Esophagus (tissue), 2 donors: ENCODE results near the gene GRK5. TPM values are rescaled to one million over a fixed set of nuclear protein-coding genes. Genes with fewer than 3 reads are reported as not detected.

Source experiments
- H3K27ac ChIP-seq, 2 donors: one replicate each; pipeline ENCODE4 v1.5.1; 2013; ENCODE audit warnings: low read depth in 2 of 2, mild to moderate bottlenecking in 2 of 2, inconsistent platforms in 1 of 2, low read length in 1 of 2, moderate library complexity in 1 of 2
- H3K27me3 ChIP-seq, 2 donors: one replicate each; pipeline ENCODE4 v1.6.1; 2013; ENCODE audit warnings: low read length in 2 of 2, control low read depth in 1 of 2, mild to moderate bottlenecking in 1 of 2; ENCODE audit not compliant: insufficient read depth in 2 of 2, control insufficient read depth in 1 of 2
- H3K36me3 ChIP-seq, 2 donors: one replicate each; pipeline ENCODE4 v1.6.1; 2013; ENCODE audit warnings: low read length in 1 of 2; ENCODE audit not compliant: control insufficient read depth in 2 of 2, insufficient read depth in 2 of 2
- H3K4me1 ChIP-seq, 2 donors: one replicate each; pipeline ENCODE4 v1.6.1; 2013; ENCODE audit warnings: low read length in 1 of 2; ENCODE audit not compliant: control insufficient read depth in 2 of 2, insufficient read depth in 2 of 2
- H3K4me3 ChIP-seq, 2 donors: one replicate each; pipeline ENCODE4 v1.5.1; 2013; ENCODE audit warnings: low read length in 2 of 2, mild to moderate bottlenecking in 2 of 2, low read depth in 1 of 2, moderate library complexity in 1 of 2
- H3K9me3 ChIP-seq, 2 donors: one replicate each; pipeline ENCODE4 v1.6.1; 2013; ENCODE audit warnings: mild to moderate bottlenecking in 2 of 2, low read depth in 1 of 2, low read length in 1 of 2, moderate library complexity in 1 of 2; ENCODE audit not compliant: control insufficient read depth in 2 of 2, insufficient read depth in 1 of 2
- WGBS, 2 donors: extraction: QIAGEN DNeasy Blood & Tissue Kit; methylation state at CpG; one replicate each; pipeline ENCODE4 v1.1.7; 2013; 5-methylcytosine and 5-hydroxymethylcytosine counted together
- polyA plus RNA-seq, 2 donors: library from polyadenylated mRNA; stranded (reverse); fragments of 200-250 nt; gene quantifications; one replicate each; pipeline ENCODE4 v1.2.3, GENCODE V29; 2013
- donor health status: healthy with polysubstance abuse.
- donor health status: Bipolar disorder and iron deficiency.

Gene GRK5
- polyA plus RNA-seq, 2 donors = 3.1 to 5.2 TPM

DNA sequence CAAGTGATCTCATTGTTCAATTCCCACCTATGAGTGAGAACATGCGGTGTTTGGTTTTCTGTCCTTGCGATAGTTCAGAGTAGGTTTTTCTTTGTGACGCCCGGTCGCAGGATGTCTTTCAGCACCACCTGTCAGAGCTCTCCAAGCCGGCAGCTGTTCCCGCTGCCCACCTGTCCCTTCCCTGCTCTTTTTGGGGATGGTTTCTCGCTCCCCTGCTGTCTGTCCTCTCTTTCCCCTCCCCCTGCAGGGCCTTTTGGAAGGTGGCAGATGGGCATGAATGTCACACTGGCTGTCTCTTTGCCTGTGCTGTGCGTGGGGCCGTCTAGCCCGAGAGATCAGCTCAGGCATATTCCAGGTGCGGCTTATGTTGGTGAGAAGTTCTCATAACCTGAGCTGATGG lies 137.0 kb downstream of the GRK5 start:
- no peaks in the 10 kb centered on the region for H3K27me3 ChIP-seq
- H3K4me1 ChIP-seq = peaks cover 0 to 9% of the 10 kb centered on the region in 2 donors
- H3K9me3 ChIP-seq = no peaks in the 10 kb centered on the region
- 94 to 96% methylated on average over 12 of the region's 12 CpGs for WGBS, 2 donors
- no peak overlapping the region for H3K27ac ChIP-seq
- peaks cover 0 to 1% of the 10 kb centered on the region in 2 donors for H3K36me3 ChIP-seq
- no peak overlapping the region for H3K4me3 ChIP-seq

DNA sequence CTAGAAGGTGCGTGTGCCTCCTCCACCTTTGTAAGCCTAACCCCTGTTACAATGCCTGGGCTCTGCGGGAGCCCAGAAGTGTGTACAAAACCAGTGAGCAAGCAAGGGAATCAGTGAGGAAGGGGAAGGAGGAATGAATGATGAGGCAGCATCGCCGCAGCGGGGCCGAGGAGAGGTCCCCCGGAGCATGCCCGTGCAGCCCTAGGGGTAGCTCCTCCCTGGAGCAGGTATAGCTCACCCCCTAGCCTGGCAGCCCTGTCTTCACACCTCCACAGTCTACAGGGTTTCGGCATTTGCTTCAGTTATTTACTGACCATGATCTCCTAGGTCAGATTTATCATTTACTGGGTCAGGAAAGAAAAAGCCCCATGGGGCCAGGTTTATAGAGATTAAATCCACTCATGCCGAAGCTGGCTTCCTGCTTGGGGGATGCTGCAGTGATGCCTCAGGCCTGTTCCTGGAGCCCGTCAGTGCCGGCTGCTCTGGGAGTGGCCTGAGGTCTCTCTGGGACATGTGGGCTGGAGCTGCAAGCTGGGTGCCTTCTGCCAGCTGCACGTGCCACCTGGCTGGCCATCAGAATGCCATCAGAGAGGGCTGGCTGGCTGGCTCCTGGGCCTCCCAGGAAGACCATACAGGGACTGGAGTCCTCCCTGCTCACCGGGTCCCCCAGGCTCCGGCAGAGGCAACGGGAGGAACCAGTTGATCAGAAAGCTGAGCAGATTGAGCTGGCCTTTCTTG lies 138.9 kb downstream of the GRK5 start:
- Histone ChIP-seq H3K36me3 (peaks cover 0 to 7% of the 10 kb centered on the region in 2 donors), H3K4me3 (no peak overlapping the region), H3K27me3 (no peaks in the 10 kb centered on the region), H3K27ac (no peak overlapping the region), H3K4me1 (peaks cover 0 to 9% of the 10 kb centered on the region in 2 donors), H3K9me3 (no peaks in the 10 kb centered on the region)
- WGBS, 2 donors = 77 to 80% methylated on average over 16 of the region's 16 CpGs

DNA sequence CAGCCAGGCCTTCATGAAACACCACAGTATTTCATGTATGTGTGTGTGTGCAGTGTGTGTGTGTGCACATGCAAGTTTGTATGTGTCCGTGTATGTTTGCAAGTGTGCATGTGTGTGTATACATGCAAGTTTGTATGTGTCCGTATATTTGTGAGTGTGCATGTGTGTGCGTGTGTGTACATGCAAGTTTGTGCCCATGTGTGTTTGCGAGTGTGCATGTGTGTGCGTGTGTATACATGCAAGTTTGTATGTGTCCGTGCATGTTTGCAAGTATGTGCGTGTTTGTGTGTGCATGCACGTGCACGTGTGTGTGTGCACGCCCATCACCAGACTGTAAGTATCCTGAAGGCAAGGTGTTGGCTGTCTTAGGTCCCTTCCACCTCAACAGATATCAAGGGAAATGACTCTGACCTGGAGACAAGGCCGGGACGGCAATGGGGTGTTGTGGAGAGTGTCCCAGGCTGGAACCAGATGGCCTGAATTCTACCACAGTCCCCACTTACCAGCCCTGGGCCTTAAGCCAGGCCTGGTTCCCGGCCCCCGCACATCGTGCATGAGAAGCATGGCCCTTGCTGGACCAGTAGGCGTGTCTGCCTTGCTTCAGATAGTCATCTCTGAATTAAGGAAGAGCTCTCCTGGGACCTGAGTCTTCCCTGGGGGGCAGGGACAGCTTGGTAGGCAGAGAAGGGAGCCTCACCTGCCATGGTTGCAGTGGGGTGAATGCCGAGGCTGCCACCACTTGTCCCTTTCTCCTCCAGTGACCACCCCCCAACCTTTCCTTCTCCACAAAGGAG lies 140.0 kb downstream of the GRK5 start:
- 95% methylated on average over 17 of the region's 17 CpGs for WGBS, 2 donors
- peaks cover 0 to 7% of the 10 kb centered on the region in 2 donors for H3K36me3 ChIP-seq
- H3K27ac ChIP-seq = no peak overlapping the region
- H3K4me1 ChIP-seq = peaks cover 0 to 9% of the 10 kb centered on the region in 2 donors
- no peaks in the 10 kb centered on the region for H3K27me3 ChIP-seq
- H3K4me3 ChIP-seq = no peak overlapping the region
- no peaks in the 10 kb centered on the region for H3K9me3 ChIP-seq

DNA sequence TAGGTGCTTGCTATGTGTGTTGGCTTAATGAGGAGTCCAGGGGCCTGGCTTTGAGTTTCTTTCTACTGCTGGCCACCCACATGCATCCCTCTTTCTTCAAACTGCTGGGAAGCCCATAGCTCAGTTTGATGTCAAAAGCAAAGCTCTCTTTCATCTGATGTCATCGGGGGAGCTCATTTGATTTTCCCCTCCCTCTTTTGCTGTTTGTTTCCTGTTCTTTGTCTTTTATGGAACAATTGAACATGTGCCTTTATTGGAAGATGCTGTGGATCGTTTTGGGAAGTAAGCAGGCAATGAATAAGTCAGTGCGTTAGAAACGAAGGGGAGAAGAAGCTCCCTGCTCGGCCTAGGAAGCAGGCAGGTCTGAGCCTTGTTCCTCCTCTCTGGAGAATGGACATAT lies 140.7 kb downstream of the GRK5 start:
- H3K4me3 ChIP-seq = no peak overlapping the region
- no peaks in the 10 kb centered on the region for H3K9me3 ChIP-seq
- H3K36me3 ChIP-seq = peaks cover 0 to 7% of the 10 kb centered on the region in 2 donors
- no peak overlapping the region for H3K27ac ChIP-seq
- H3K27me3 ChIP-seq = no peaks in the 10 kb centered on the region
- WGBS, 2 donors = 79 to 80% methylated on average over 5 of the region's 5 CpGs
- peaks cover 0 to 9% of the 10 kb centered on the region in 2 donors for H3K4me1 ChIP-seq

DNA sequence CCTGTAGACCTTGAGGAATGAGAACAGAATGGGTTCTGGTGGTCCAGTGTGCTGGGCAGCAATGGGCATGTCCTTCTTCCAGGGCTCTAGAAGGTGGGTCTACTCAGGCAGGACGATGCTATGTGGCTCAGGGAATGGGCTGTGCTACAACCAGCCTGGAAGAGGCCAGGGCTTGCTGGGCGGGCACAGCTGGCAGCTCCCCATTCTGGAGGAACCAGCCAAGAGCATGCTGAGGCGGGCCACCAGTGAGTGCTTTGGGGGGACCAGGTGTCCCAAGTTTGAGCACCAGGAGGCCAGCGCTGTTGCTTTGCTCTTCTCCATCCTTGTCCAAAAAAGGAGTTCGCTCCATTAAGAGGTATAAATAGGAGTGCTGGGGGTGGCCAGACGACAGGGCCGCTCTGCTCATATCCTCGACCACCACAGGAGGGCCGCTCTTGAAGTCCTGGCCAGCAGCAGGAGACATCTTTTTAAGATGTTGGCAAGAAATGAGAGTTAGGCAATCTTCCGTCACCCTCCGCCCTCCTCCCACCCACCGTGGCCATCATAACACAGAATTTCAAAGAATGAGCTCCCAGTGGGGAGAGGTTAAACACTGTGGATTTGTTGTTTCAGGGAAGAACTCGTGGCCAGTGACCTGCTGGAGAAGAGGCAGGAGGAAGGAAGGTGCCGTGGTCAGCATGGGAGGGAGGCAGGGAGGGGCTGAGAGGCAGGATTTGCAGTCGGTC lies 141.3 kb downstream of the GRK5 start:
- H3K27ac ChIP-seq = peak overlapping the region in 1 of 2 donors; percentile 19
- peaks cover 0 to 7% of the 10 kb centered on the region in 2 donors for H3K36me3 ChIP-seq
- 63 to 72% methylated on average over 15 of the region's 15 CpGs for WGBS, 2 donors
- peaks cover 0 to 4% of the 10 kb centered on the region in 2 donors for H3K4me1 ChIP-seq
- no peak overlapping the region for H3K4me3 ChIP-seq
- H3K27me3 ChIP-seq = no peaks in the 10 kb centered on the region
- no peaks in the 10 kb centered on the region for H3K9me3 ChIP-seq

DNA sequence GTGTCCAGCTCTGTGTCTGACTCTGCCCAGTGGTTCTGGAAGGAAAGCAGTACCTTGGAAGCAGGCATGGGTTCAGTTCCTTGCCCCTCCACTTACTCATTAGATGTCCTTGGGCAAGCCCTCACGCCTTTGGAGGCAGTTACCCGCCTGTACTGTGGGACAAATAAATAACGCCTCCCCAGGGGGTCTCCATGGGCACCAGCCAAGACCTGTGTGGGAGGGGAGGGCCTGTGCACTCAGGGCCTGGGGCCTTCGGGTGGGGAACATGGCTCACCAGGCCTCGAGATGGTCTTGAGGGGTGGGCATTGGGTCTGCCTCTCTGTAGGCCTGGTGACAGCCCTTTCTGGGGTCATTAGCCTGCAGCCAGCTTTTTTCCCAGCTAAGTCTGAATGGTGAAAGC lies 142.0 kb downstream of the GRK5 start:
- peak overlapping the region; percentile 19 to 63 for H3K27ac ChIP-seq
- H3K9me3 ChIP-seq = no peaks in the 10 kb centered on the region
- H3K27me3 ChIP-seq = no peaks in the 10 kb centered on the region
- peaks cover 0 to 4% of the 10 kb centered on the region in 2 donors for H3K4me1 ChIP-seq
- peaks cover 0 to 7% of the 10 kb centered on the region in 2 donors for H3K36me3 ChIP-seq
- WGBS, 2 donors = 84 to 87% methylated on average over 5 of the region's 5 CpGs
- H3K4me3 ChIP-seq = no peak overlapping the region

DNA sequence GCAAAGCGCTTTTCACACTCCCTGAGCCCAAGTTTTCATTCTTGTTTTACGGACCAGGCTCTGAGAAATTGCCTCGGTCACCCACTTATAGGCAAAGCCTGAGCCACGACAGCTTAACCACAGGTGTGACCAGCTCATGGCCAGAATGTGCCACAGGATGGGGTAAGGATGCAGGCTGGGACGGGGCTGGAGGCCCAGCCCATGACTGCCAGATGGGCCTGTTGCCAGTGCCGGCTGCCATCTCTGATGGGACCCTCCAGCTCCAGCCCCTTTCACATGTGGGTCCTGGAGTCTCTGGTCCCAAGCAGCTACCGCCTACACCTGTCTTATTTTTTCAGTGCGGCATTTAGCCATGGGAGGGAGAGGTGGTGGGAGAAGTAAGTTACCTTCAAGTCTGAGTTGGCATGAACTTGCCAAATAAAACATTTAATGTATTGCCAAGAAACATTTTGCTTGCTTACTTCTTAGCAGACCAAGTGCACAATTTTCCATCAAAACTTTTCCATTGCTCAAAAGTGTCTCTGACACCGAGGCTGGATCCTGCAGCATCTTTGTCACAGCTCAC lies 142.6 kb downstream of the GRK5 start:
- H3K4me3 ChIP-seq = no peak overlapping the region
- no peak overlapping the region for H3K27ac ChIP-seq
- peaks cover 0 to 4% of the 10 kb centered on the region in 2 donors for H3K4me1 ChIP-seq
- WGBS, 2 donors = 76 to 89% methylated on average over 9 of the region's 9 CpGs
- peaks cover 0 to 7% of the 10 kb centered on the region in 2 donors for H3K36me3 ChIP-seq
- H3K9me3 ChIP-seq = no peaks in the 10 kb centered on the region
- H3K27me3 ChIP-seq = no peaks in the 10 kb centered on the region

DNA sequence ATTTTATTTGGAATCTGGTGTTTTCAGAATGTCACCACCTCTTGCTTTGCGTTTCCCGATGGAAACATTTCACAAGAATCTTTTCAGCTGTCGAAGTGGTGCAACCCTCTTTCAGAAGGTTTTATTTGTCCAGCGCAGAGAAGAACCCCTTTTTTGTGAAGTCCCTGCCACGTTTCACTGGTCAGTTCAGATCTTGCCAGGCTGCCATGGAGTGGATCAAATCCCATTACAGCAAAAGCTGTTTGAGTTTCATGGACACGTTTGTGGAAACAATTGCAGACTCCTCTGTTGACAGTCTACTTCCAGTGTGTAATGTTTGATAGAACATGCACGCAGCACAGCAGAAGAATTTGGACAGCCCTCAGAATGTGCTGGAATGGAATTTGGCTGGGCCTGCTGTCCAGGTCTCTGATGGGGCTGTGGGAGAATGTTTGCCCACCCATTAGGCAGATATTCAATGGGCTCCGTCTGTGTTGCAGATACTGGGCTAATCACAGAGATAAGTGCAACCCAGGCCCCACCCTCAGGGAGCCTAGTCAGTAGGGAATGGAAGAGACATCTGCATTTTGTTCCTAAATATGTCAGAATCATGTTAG lies 143.2 kb downstream of the GRK5 start:
- no peak overlapping the region for H3K27ac ChIP-seq

DNA sequence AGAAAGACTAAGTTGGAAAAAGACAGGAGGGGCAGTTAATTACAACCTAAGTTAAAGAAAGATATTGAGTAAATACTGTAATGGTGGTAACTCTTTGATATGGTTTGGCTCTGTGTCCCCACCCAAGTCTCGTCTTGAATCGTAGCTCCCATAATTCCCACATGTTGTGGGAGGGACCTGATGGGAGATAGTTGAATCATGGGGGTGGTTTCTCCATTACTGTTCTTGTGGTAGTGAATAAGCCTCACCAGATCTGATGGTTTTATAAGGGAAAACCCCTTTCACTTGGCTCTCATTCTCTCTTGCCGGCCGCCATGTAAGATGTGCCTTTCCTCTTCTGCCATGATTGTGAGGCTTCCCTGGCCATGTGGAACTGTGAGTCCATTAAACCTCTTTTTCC lies 143.8 kb downstream of the GRK5 start:
- no peaks in the 10 kb centered on the region for H3K9me3 ChIP-seq

More for the DNA sequence above, 143.2 kb downstream of the GRK5 start:
- Histone ChIP-seq H3K27me3 (no peaks in the 10 kb centered on the region), H3K9me3 (no peaks in the 10 kb centered on the region), H3K36me3 (peaks cover 0 to 7% of the 10 kb centered on the region in 2 donors), H3K4me1 (peaks cover 0 to 4% of the 10 kb centered on the region in 2 donors), H3K4me3 (no peak overlapping the region)
- WGBS, 2 donors = 53 to 63% methylated on average over 8 of the region's 8 CpGs

More for the DNA sequence above, 143.8 kb downstream of the GRK5 start:
- H3K36me3 ChIP-seq = peaks cover 0 to 7% of the 10 kb centered on the region in 2 donors
- no peak overlapping the region for H3K4me3 ChIP-seq
- peaks cover 0 to 4% of the 10 kb centered on the region in 2 donors for H3K4me1 ChIP-seq
- no peaks in the 10 kb centered on the region for H3K27me3 ChIP-seq
- no peak overlapping the region for H3K27ac ChIP-seq
- 88 to 90% methylated on average over 4 of the region's 4 CpGs for WGBS, 2 donors
